NCI-H2107 treated with DMSO at 0.1 percent for 48 hours (cell line): Measurements from ENCODE around the gene STUB1.
A peak's percentile ranks its signal among the peaks of the same experiment; 100 is the strongest.

Source experiments
- DNase-seq: peaks from one replicate; lab custom pipeline; 2025; ENCODE audit not compliant: unreplicated experiment; lab: John Stamatoyannopoulos, UW

The STUB1 gene

GRCh38 chr16:662597-662996 is 17.6 kb upstream of the STUB1 start:
- no peak for DNase-seq

GRCh38 chr16:666572-666971 is 13.6 kb upstream of the STUB1 start:
- DNase-seq = no peak

- DNase-seq = no peak
Observed at GRCh38 chr16:667113-667779, 13.0 kb upstream of the STUB1 start.

GRCh38 chr16:667780-668518 is 12.3 kb upstream of the STUB1 start, which contains the start of gene RHOT2:
Gene RHOT2 (plus strand): TSS chr16:668132. CDS start chr16:668200, 68 bp downstream.
- DNase-seq = peak; percentile 70

GRCh38 chr16:668519-669171 is 11.6 kb upstream of the STUB1 start:
- no peak for DNase-seq

- DNase-seq = no peak
Observed at GRCh38 chr16:669666-670065, 10.5 kb upstream of the STUB1 start.

GRCh38 chr16:670485-671352 is 9.5 kb upstream of the STUB1 start:
- no peak for DNase-seq

- DNase-seq = no peak
Observed at GRCh38 chr16:671353-672131, 8.7 kb upstream of the STUB1 start.

- DNase-seq = no peak
Observed at GRCh38 chr16:672371-672770, 7.8 kb upstream of the STUB1 start.

- DNase-seq = no peak
Observed at GRCh38 chr16:672851-673250, 7.4 kb upstream of the STUB1 start.

GRCh38 chr16:673399-673991 is 6.7 kb upstream of the STUB1 start:
- no peak for DNase-seq

GRCh38 chr16:674214-674881 is 5.9 kb upstream of the STUB1 start:
- DNase-seq = no peak

- DNase-seq = no peak
Observed at GRCh38 chr16:674968-675883, 5.0 kb upstream of the STUB1 start, which contains the start of gene RHBDL1. Gene RHBDL1 (plus strand): TSS chr16:675671. CDS start chr16:675791, 120 bp downstream.

GRCh38 chr16:675884-676564 is 4.2 kb upstream of the STUB1 start:
- DNase-seq = no peak

GRCh38 chr16:676565-676902 is 3.7 kb upstream of the STUB1 start:
- DNase-seq = peak; percentile 48

- DNase-seq = peak; percentile 85
Observed at GRCh38 chr16:676913-677312, 3.3 kb upstream of the STUB1 start.

- DNase-seq = peak; percentile 53
Observed at GRCh38 chr16:677316-678190, 2.7 kb upstream of the STUB1 start.
